Spleen (tissue), 11 donors: ENCODE measurements around the gene APOL6. TPM values are rescaled to one million over a fixed set of nuclear protein-coding genes. Genes with fewer than 3 reads are reported as not detected.
"Not testable (repeated sequence)": the region's sequence is repeated elsewhere in the genome, so short reads cannot be mapped to it uniquely, and the experiment has no call there.

Experiments used
- DNase-seq: peaks from one replicate; pipeline ENCODE4 v3.0.0-alpha.2; 2020
- H3K27ac ChIP-seq, 8 donors: fragments of 200-600 bp; sonication (generic) in 7 of 8; 1 replicate in 4 of 8; 2 replicates in 4 of 8; pipeline versions ENCODE4 v1.5.0 to v1.8.0; 2016 to 2021; ENCODE audit warnings: inconsistent platforms in 4 of 8, mild to moderate bottlenecking in 4 of 8, moderate library complexity in 1 of 8
- H3K27me3 ChIP-seq, 7 donors: fragments of 200-600 bp; sonication (generic) in 6 of 7; replicated peaks in 1 of 7; 1 replicate in 4 of 7; 2 replicates in 3 of 7; pipeline versions ENCODE4 v1.5.0 to v1.8.0; 2016 to 2021; ENCODE audit warnings: inconsistent platforms in 3 of 7, mild to moderate bottlenecking in 1 of 7
- H3K36me3 ChIP-seq, 6 donors: fragments of 200-600 bp; sonication (generic) in 5 of 6; 1 replicate in 4 of 6; 2 replicates in 2 of 6; pipeline versions ENCODE4 v1.5.0 to v1.8.0; 2016 to 2021; ENCODE audit warnings: inconsistent platforms in 2 of 6
- H3K4me1 ChIP-seq, 6 donors: fragments of 200-600 bp; sonication (generic) in 5 of 6; 1 replicate in 3 of 6; 2 replicates in 3 of 6; pipeline versions ENCODE4 v1.5.0 to v1.8.0; 2016 to 2021; ENCODE audit warnings: inconsistent platforms in 3 of 6
- H3K4me3 ChIP-seq, 8 donors: fragments of 200-600 bp; sonication (generic) in 7 of 8; 1 replicate in 4 of 8; 2 replicates in 4 of 8; pipeline versions ENCODE4 v1.5.0 to v1.8.0; 2016 to 2021; ENCODE audit warnings: inconsistent platforms in 4 of 8, mild to moderate bottlenecking in 4 of 8, moderate library complexity in 2 of 8
- H3K9me3 ChIP-seq, 8 donors: fragments of 200-600 bp; sonication (generic) in 7 of 8; 1 replicate in 4 of 8; 2 replicates in 4 of 8; pipeline versions ENCODE4 v1.5.0 to v1.8.0; 2016 to 2021; ENCODE audit warnings: inconsistent platforms in 4 of 8
- POLR2A ChIP-seq, 3 donors: fragments of 450-650 bp; IDR thresholded peaks; one replicate each; pipeline ENCODE4 v1.5.1; 2017; ENCODE audit warnings: antibody characterized with exemption in 3 of 3, mild to moderate bottlenecking in 1 of 3
- POLR2AphosphoS5 ChIP-seq, 3 donors: sonication (generic); formaldehyde crosslinking; IDR thresholded peaks; one replicate each; pipeline ENCODE4 v1.5.1; 2017; ENCODE audit warnings: antibody characterized with exemption in 3 of 3
- WGBS, 5 donors: extraction: QIAGEN DNeasy Blood & Tissue Kit in 3 of 5; methylation state at CpG; one replicate each; pipeline versions ENCODE4 v1.1.5 to v1.1.7; 2013 to 2018; 5-methylcytosine and 5-hydroxymethylcytosine counted together
- intact Hi-C: fragments of 100-400 bp; cut with DNase I; formaldehyde crosslinking; loops from one replicate; pipeline ENCODE4 v1.15.0; 2023; ENCODE audit warnings: low total_unique reads
- polyA plus RNA-seq, 3 donors: library from polyadenylated mRNA; stranded (reverse); fragments of 200-250 nt; gene quantifications; one replicate each; pipeline ENCODE4 v1.2.1, GENCODE V29; 2013
- total RNA-seq, 7 donors: library from RNA; depleted of rRNA in 3 of 7; stranded (reverse); fragments of >200 nt in 3 of 7; fragmentation: NEBNext Ultra II Directional in 4 of 7; extraction: Animal tissue kit (Norgen Biotek cat#: 25700) in 4 of 7; gene quantifications; one replicate each; pipeline versions ENCODE4 v1.1.0 to v1.2.1, GENCODE V29; 2016 to 2021
- TF ChIP-seq, protein P1 (sequence below), 11 experiments: fragments of 200-600 bp in 7 of 11; fragments of 450-650 bp in 4 of 11; sonication (generic) in 4 of 11; IDR thresholded peaks in 8 of 11; conservative IDR thresholded peaks in 3 of 11; 1 replicate in 7 of 11; 2 replicates in 4 of 11; pipeline versions ENCODE4 v1.4.0 to v1.8.0; 2016 to 2021; ENCODE audit warnings: antibody characterized with exemption in 11 of 11, inconsistent platforms in 4 of 11, mild to moderate bottlenecking in 1 of 11
- donor health status: healthy with polysubstance abuse.
- donor health status: DM: no; HTN: no; CAD: no; lungs with moderate emphysema.
- donor health status: DM: no; HTN: no; CAD: no.
- donor health status: Bipolar disorder and iron deficiency.
- donor health status: healthy.
- donor health status: DM: no; HTN: no; CAD: no.
- donor health status: DM: yes; HTN: yes; CAD: no.

APOL6 gene
- total and polyA plus RNA-seq, 10 donors: 4.4 to 48.1 (median 37.3) TPM

- TF ChIP-seq POLR2AphosphoS5 (IDR thresholded peaks at IDR 0.05) (no peak), POLR2A (IDR thresholded peaks at IDR 0.05) (no peak)
- TF ChIP-seq, protein P1, sequence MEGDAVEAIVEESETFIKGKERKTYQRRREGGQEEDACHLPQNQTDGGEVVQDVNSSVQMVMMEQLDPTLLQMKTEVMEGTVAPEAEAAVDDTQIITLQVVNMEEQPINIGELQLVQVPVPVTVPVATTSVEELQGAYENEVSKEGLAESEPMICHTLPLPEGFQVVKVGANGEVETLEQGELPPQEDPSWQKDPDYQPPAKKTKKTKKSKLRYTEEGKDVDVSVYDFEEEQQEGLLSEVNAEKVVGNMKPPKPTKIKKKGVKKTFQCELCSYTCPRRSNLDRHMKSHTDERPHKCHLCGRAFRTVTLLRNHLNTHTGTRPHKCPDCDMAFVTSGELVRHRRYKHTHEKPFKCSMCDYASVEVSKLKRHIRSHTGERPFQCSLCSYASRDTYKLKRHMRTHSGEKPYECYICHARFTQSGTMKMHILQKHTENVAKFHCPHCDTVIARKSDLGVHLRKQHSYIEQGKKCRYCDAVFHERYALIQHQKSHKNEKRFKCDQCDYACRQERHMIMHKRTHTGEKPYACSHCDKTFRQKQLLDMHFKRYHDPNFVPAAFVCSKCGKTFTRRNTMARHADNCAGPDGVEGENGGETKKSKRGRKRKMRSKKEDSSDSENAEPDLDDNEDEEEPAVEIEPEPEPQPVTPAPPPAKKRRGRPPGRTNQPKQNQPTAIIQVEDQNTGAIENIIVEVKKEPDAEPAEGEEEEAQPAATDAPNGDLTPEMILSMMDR (IDR thresholded peaks at IDR 0.05 in 8 of 11, conservative IDR thresholded peaks at IDR 0.05 in 3 of 11): no peak
- intact Hi-C loops: no loop called here
- DNase-seq: no peak
- no peak overlapping the region for H3K27ac ChIP-seq
- 73 to 79% (median 78%) methylated on average over 2 of the region's 2 CpGs for WGBS, 5 donors
- H3K36me3 ChIP-seq: no peaks in the 10 kb centered on the region
- peaks cover 0 to 28% (median 14%) of the 10 kb centered on the region in 8 donors for H3K9me3 ChIP-seq
- no peaks in the 10 kb centered on the region for H3K27me3 ChIP-seq
- no peak overlapping the region for H3K4me3 ChIP-seq
- peaks cover 0 to 5% (median 0%) of the 10 kb centered on the region in 6 donors for H3K4me1 ChIP-seq
Measured at GRCh38 chr22:35678836-35679235, 30.6 kb downstream of the APOL6 start.

DNA sequence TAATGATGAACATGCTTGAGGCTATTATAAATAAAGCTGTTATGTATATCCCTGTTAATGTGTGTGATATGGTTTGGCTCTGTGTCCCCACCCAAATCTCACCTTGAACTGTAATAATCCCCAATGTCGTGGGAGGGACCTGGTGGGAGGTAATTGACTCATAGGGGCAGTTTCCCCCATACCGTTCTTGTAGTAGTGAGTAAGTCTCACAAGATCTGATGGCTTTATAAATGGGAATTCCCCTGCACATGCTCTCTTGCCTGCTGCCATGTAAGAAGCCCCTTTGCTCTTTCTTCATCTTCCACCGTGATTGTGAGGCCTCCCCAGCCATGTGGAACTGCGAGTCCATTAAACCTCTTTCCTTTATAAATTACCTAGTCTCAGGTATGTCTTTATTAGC lies 31.2 kb downstream of the APOL6 start:
- H3K27me3 ChIP-seq, H3K36me3 ChIP-seq, intact Hi-C loops, H3K4me1 ChIP-seq, H3K4me3 ChIP-seq, H3K27ac ChIP-seq, DNase-seq: not testable (repeated sequence)
- peaks cover 0 to 28% (median 14%) of the 10 kb centered on the region in 8 donors for H3K9me3 ChIP-seq
- 45 to 61% (median 52%) methylated on average over 4 of the region's 4 CpGs for WGBS, 5 donors

DNA sequence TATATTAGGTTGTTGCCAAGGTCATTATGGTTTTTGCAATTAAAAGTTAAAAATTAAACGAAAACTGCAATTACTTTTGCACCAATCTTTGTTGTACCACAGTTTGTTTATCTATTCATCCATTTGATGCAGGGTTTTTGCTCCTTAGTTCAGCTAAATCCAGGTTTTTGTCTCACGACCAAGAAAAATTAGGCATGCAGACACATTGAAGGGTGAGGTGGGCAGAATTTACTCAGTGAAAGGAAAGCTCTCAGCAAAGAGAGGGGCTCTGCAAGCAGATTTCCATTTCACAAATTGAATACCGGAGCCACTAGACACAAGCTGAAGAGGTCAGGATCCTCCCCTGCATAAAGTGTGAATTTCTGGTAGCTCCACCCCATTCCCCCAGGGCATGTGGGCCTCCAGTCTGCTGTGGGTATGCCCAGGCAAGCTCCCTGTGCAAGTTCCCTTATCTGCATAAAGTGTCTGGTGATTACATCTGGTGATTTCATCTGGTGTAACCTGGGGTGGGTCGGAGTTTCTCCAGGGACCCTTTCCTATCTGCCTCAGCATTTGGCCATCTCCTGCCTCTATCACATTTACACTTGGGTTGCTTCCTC lies 33.3 kb downstream of the APOL6 start:
- TF ChIP-seq POLR2A (IDR thresholded peaks at IDR 0.05) (no peak), POLR2AphosphoS5 (IDR thresholded peaks at IDR 0.05) (no peak)
- TF ChIP-seq, protein P1 (IDR thresholded peaks at IDR 0.05 in 8 of 11, conservative IDR thresholded peaks at IDR 0.05 in 3 of 11): no peak
- Histone ChIP-seq H3K4me1 (peaks cover 0 to 16% (median 0%) of the 10 kb centered on the region in 6 donors), H3K4me3 (no peak overlapping the region), H3K36me3 (no peaks in the 10 kb centered on the region), H3K9me3 (peaks cover 0 to 13% (median 6%) of the 10 kb centered on the region in 8 donors), H3K27ac (no peak overlapping the region), H3K27me3 (no peaks in the 10 kb centered on the region)
- 75 to 90% (median 80%) methylated on average over 4 of the region's 4 CpGs for WGBS, 5 donors
- intact Hi-C loops: no loop called here
- no peak for DNase-seq

DNA sequence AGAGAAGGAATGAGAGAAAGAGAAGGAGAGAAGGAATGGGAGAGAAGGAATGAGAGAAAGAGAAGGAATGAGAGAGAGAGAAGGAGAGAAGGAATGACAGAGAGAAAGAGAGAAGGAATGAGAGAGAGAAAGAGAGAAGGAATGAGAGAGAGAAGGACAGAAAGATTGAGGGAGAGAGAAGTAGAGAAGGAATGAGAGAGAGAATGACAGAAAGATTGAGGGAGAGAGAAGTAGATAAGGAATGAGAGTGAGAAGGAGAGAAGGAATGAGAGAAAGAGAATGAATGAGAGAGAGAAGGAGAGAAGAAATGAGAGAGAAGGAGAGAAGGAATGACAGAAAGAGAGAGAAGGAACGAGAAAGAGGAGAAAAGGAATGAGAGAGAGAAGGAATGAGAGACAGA lies 35.3 kb downstream of the APOL6 start:
- peaks cover 0 to 14% (median 7%) of the 10 kb centered on the region in 8 donors for H3K9me3 ChIP-seq
- intact Hi-C loops: no loop called here
- no peaks in the 10 kb centered on the region for H3K36me3 ChIP-seq
- WGBS, 5 donors: 64 to 79% (median 76%) methylated on average over 1 of the region's 1 CpG
- TF ChIP-seq POLR2A (IDR thresholded peaks at IDR 0.05) (no peak), POLR2AphosphoS5 (IDR thresholded peaks at IDR 0.05) (no peak)
- H3K4me3 ChIP-seq: no peak overlapping the region
- H3K27ac ChIP-seq: no peak overlapping the region
- no peaks in the 10 kb centered on the region for H3K27me3 ChIP-seq
- no peak for DNase-seq
- H3K4me1 ChIP-seq: peaks cover 0 to 14% (median 0%) of the 10 kb centered on the region in 6 donors

DNA sequence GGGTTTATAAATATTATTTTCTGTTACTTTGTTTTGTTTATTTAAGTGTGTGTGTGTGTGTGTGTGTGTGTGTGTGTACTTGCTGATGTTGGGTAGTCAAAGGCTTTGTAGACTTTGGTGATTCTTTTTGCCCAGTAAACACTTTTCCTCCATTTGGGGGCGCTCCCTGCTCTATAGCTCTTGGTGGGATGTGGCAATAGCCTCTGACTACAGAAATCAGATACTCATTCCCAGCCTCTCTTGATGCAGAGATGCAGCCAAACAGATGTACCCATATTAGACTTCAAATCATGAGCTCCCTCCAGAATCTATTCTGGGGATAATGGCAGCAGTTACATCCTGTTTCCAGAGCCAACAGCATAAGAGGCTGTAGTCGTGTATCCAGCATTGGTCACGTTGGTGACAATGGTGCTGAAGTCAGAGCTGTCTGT lies 36.0 kb downstream of the APOL6 start:
- intact Hi-C loops: no loop called here
- WGBS, 5 donors: 45 to 77% (median 65%) methylated on average over 3 of the region's 3 CpGs
- Histone ChIP-seq H3K4me1 (peaks cover 0 to 14% (median 0%) of the 10 kb centered on the region in 6 donors), H3K4me3 (no peak overlapping the region), H3K27ac (no peak overlapping the region), H3K36me3 (no peaks in the 10 kb centered on the region), H3K9me3 (peaks cover 0 to 14% (median 7%) of the 10 kb centered on the region in 8 donors), H3K27me3 (no peaks in the 10 kb centered on the region)
- TF ChIP-seq POLR2AphosphoS5 (IDR thresholded peaks at IDR 0.05): no peak
- TF ChIP-seq POLR2A (IDR thresholded peaks at IDR 0.05): no peak
- TF ChIP-seq, protein P1 (IDR thresholded peaks at IDR 0.05 in 8 of 11, conservative IDR thresholded peaks at IDR 0.05 in 3 of 11): no peak
- DNase-seq: no peak
